Activated T-cell treated with anti-CD3 and anti-CD28 coated beads for 1 hour (primary cell): ENCODE results near the gene TMEM19.
"Not testable (repeated sequence)": the region's sequence is repeated elsewhere in the genome, so short reads cannot be mapped to it uniquely, and the experiment has no call there.

ENCODE experiments used
- DNase-seq: peaks from one replicate; pipeline ENCODE4 v3.0.0-alpha.2; 2020; ENCODE audit warnings: low read depth

Gene TMEM19

GRCh38 chr12:71666259-71666658 lies 19.6 kb upstream of the TMEM19 start:
- no peak for DNase-seq

- DNase-seq = no peak
Measured at GRCh38 chr12:71671311-71671710, 14.6 kb upstream of the TMEM19 start.

- no peak for DNase-seq
Measured at GRCh38 chr12:71671816-71672215, 14.1 kb upstream of the TMEM19 start.

- DNase-seq = no peak
Measured at GRCh38 chr12:71682466-71682865, 3.4 kb upstream of the TMEM19 start.

DNA sequence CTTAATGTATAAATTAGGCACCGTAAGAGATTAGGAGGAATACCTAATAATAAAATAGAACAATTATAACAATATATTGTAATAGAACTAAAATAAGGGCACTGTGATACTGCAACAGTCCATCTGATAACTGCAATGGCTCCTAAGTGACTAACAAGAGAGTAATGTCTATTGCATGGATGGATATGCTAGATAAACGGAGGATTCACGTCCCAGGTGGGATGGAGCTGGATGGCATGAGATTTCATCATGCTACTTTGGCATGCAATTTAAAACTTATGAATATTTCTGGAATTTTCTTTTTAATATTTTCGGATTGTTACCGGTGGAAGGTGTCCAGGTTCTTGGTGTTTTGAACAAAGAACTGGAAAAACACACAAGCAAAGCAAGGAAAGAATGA lies 2.2 kb upstream of the TMEM19 start:
- DNase-seq = no peak

GRCh38 chr12:71684081-71684480 lies 1.8 kb upstream of the TMEM19 start:
- DNase-seq = no peak

DNA sequence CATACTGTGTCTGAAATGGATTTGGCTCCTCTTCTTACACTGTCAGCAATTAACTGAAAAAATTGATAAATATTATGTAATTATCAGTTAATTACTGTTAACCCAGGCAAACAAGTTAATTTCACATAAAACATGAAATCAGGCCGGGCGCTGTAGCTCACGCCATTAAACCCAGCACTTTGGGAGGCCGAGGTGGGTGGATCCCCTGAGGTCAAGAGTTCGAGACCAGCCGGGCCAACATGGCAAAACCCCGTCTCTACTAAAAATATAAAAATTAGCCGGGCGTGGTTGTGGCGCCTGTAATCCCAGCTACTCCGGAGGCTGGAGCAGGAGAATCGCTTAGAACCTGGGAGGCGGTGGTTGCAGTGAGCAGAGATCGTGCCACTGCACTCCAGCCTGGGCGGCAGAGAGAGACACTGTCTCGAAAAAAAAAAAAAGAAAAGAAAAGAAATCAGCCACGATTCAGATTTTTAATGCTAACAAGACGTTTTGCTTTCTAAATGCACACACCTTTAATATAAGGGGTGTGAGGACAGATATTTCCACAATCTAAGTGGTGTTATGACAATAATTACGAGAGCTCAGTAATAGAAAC lies 473 bp upstream of the TMEM19 start:
- no peak for DNase-seq

DNA sequence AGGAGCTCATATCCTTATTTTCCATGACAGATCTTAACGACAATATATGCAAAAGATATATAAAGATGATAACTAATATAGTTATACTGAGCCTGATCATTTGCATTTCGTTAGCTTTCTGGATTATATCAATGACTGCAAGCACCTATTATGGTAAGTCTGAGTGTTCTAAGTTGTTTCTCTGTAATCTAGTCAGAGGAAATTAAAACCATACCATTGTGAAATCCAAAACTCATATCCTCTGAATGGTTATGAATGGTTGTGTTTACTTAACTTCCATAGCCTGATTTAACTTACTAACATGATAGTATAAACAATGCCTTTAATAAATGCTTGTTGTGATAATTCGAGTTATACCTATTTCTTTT lies 760 bp downstream of the TMEM19 start:
- no peak for DNase-seq

GRCh38 chr12:71687172-71687571 lies 1.3 kb downstream of the TMEM19 start:
- DNase-seq = not testable (repeated sequence)

GRCh38 chr12:71688961-71689570 lies 3.2 kb downstream of the TMEM19 start:
- no peak for DNase-seq

GRCh38 chr12:71691504-71692129 lies 5.7 kb downstream of the TMEM19 start:
- DNase-seq = no peak

GRCh38 chr12:71693126-71693525 lies 7.2 kb downstream of the TMEM19 start:
- no peak for DNase-seq

DNA sequence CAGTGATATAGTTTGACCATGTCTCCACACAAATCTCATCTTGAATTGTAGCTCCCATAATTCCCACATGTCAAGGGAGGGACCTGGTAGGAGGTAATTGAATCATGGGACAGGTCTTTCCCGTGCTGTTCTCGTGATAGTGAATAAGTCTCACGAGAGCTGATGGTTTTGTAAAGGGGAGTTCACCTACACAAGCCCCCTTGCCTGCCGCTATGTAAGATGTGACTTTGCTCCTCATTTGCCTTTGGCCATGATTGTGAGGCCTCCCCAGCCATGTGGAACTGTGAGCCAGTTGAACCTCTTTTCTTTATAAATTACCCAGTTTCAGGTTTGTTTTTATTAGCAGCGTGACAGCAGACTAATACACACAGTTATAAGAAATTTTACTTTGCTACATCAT lies 7.8 kb downstream of the TMEM19 start:
- not testable (repeated sequence) for DNase-seq

DNA sequence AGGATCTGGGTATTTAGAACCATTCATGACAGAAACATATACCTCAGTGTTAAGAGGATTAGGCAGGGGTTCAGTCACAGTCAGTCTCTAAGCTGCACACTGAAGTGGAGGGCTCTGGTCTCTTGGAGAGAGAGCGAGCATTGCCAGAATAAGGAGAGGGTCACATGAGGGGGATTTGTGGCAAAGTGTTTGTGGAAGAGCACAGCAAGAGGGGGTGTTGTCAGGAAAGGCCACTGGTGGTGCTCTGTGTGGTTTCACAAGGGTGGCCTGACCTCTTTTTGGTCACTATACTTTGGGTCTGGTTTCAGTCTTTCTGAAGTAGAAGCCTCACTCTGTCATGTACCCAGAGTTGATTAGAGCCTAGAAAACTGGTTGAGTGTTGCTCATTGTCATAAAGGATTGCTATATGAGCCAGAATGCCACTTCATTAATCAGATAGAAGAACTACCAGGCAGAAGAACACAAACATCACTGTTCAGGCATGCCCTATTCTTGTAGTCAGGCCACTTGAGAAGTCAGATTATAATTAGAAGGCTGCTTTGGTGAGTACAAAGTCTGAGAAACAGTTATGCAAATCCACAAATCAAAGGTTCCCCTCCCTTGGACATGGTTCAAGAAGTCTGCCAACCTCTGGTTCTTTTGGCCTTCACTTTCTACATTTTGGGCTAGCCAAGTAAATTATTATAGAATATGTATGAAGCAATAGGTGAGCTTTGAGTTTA lies 8.4 kb downstream of the TMEM19 start:
- no peak for DNase-seq

DNA sequence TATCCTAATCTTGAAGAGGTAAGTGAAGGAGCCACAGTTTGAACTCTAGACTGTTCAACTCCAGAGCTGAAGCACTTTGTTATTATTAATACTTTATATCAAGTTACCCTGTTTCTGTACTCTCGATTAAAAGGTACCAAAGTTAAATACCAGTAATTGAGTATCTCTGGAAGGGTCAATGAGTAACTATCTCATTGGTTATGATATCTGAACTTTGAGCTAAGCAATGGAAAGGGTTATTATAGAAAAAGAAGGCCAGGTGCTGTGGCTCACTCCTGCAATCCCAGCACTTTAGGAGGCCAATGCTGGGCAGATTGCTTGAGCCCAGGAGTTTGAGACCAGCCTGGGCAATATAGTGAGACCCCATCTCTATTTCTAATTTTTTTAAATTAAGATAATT lies 9.9 kb downstream of the TMEM19 start:
- DNase-seq = no peak

DNA sequence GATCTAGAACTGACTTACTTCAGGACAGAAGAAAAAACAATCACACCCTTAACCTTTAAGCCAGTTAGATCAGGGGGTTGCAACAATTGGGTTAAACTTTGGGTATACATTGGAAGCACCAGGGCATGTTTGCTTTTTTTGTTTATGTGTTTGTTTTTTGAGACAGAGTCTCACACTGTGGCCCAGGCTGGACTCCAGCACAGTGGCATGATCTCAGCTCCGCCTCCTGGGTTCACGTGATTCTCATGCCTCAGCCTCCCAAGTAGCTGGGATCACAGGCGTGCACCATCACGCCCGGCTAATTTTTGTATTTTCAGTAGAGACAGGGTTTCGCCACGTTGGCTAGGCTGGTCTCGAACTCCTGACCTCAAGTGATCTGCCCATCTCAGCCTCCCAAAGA lies 16.3 kb downstream of the TMEM19 start:
- DNase-seq = not testable (repeated sequence)

GRCh38 chr12:71702590-71702989 lies 16.7 kb downstream of the TMEM19 start:
- DNase-seq = no peak

DNA sequence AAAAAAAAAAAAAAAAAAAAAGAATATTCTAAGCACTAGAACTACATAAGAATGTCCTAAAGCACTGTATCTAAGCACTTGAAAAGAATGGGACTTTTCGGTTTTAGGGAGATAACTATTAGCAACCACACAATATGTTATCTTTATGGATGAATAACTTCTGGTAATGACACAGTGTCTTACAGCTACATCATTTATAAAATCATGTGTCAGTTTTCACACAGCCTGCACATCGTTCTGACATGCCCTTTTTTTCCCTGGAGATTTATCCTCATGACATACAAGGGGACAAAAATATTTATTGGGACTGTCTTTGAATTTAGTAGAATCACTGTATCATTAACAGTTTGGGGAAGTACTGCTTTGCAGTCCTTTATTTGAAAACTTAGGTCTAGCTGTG lies 17.3 kb downstream of the TMEM19 start:
- no peak for DNase-seq

DNA sequence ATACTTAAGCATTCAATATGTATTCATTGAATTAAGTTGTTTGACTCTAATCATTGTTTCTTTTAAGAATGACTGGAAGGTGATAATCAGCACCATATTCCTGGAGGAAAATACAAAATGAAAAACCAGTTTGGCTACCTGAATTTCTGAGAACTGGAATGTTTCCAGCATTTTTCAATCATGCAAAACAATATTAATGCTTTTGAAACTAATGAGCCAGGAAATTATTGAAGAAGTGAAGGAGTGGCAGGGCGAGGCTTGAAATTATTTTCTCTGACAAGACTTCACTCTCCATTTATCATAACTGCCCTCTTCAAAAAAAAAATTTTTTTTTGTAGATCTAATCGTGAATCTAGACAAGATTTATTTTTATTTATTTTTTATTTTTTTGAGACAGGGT lies 19.0 kb downstream of the TMEM19 start:
- DNase-seq = no peak

DNA sequence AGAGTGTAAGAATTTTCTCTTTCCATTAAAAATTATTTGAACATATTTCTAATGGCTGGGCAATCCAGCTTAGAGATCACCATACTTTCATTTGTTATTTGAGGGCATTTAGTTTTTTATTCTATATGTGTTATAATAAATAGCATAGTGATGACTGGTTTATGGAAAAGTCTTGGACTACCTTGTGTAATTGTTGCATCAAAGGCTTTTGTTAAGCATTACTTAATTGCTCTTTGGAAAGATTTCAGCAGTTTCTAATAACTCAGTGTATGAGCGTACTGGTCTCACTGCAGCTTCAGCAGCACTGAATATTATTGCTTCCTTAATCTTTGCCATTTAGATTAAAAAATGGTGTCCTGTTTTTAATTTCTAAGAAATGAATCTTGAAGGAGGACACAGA lies 22.8 kb downstream of the TMEM19 start:
- DNase-seq = no peak

- DNase-seq = no peak
Measured at GRCh38 chr12:71710276-71711125, 24.6 kb downstream of the TMEM19 start.

- no peak for DNase-seq
Measured at GRCh38 chr12:71718611-71719010, 32.7 kb downstream of the TMEM19 start.
